Neural cell (in vitro differentiated cells): Measurements from ENCODE around the gene ETV3L. TPM values are rescaled to one million over a fixed set of nuclear protein-coding genes. Genes with fewer than 3 reads are reported as not detected.

ENCODE experiments used
- H2AFZ ChIP-seq: fragments of 200-600, 300-800 bp; sonication (generic), shearing (Covaris generic); 2 replicates; pipeline ENCODE4 v1.6.0; 2014; ENCODE audit warnings: low read depth, mild to moderate bottlenecking, antibody characterized with exemption, low read length, moderate library complexity
- H3F3A ChIP-seq: fragments of 200-600 bp; shearing (Covaris generic); 2 replicates; pipeline ENCODE4 v1.6.1; 2016; ENCODE audit warnings: mild to moderate bottlenecking, moderate library complexity, mixed read lengths, antibody characterized with exemption, low read length; ENCODE audit not compliant: insufficient read depth, poor library complexity, severe bottlenecking
- H3K27ac ChIP-seq: fragments of 200-600, 300-800 bp; sonication (generic), shearing (Covaris generic); 2 replicates; pipeline ENCODE4 v1.5.1; 2014; ENCODE audit warnings: mild to moderate bottlenecking, low read length, moderate library complexity
- H3K27me3 ChIP-seq: fragments of 300-800, 200-600 bp; sonication (generic), shearing (Covaris generic); 2 replicates; pipeline ENCODE4 v1.6.0; 2014; ENCODE audit warnings: mild to moderate bottlenecking, low read depth, low read length, moderate library complexity; ENCODE audit not compliant: insufficient read depth
- H3K36me3 ChIP-seq: fragments of 300-800, 200-600 bp; sonication (generic), shearing (Covaris generic); 2 replicates; pipeline ENCODE4 v1.5.1; 2014; ENCODE audit warnings: mild to moderate bottlenecking, antibody characterized with exemption, low read length, moderate library complexity; ENCODE audit not compliant: insufficient read depth
- H3K4me2 ChIP-seq: fragments of 300-800, 200-600 bp; sonication (generic), shearing (Covaris generic); 2 replicates; pipeline ENCODE4 v1.6.0; 2014; ENCODE audit warnings: mild to moderate bottlenecking, low read length
- H3K4me3 ChIP-seq: fragments of 300-800, 200-600 bp; sonication (generic), shearing (Covaris generic); 2 replicates; pipeline ENCODE4 v1.5.1; 2014; ENCODE audit warnings: mild to moderate bottlenecking, low read length, moderate library complexity
- H3K79me2 ChIP-seq: fragments of 200-600 bp; shearing (Covaris generic); replicated peaks from 2 replicates; pipeline ENCODE4 v1.6.0; 2014; ENCODE audit warnings: mild to moderate bottlenecking, low read length, moderate library complexity; ENCODE audit not compliant: insufficient read depth
- H3K9ac ChIP-seq: fragments of 300-800, 200-600 bp; sonication (generic), shearing (Covaris generic); 2 replicates; pipeline ENCODE4 v1.6.1; 2016; ENCODE audit warnings: mild to moderate bottlenecking, low read length, mixed read lengths
- H3K9me2 ChIP-seq: fragments of 200-600 bp; shearing (Covaris generic); 2 replicates; pipeline ENCODE4 v1.6.1; 2016; ENCODE audit warnings: mild to moderate bottlenecking, low read length, mixed read lengths; ENCODE audit not compliant: insufficient read depth
- H3K9me3 ChIP-seq: fragments of 200-600, 300-800 bp; sonication (generic), shearing (Covaris generic); 2 replicates; pipeline ENCODE4 v1.6.1; 2016; ENCODE audit warnings: mild to moderate bottlenecking, mixed run types, low read length, moderate library complexity, mixed read lengths
- H4K20me1 ChIP-seq: fragments of 200-600 bp; shearing (Covaris generic); 2 replicates; pipeline ENCODE4 v1.6.1; 2016; ENCODE audit warnings: mild to moderate bottlenecking, mixed run types; ENCODE audit not compliant: insufficient read depth
- CTCF ChIP-seq: fragments of 450-650 bp; IDR thresholded peaks from 2 replicates; pipeline ENCODE4 v1.5.1; 2014; ENCODE audit warnings: antibody characterized with exemption, mild to moderate bottlenecking, moderate library complexity; ENCODE audit not compliant: poor library complexity, severe bottlenecking
- EP300 ChIP-seq: fragments of 450-650 bp; conservative IDR thresholded peaks from 2 replicates; pipeline ENCODE4 v1.6.1; 2014; ENCODE audit warnings: antibody characterized with exemption, mild to moderate bottlenecking, moderate library complexity; ENCODE audit not compliant: poor library complexity, severe bottlenecking
- EZH2 ChIP-seq: fragments of 200-600, 300-800 bp; shearing (Covaris generic), sonication (generic); IDR thresholded peaks from 2 replicates; pipeline ENCODE4 v1.6.1; 2014; ENCODE audit warnings: antibody characterized with exemption, low read length, borderline replicate concordance, mild to moderate bottlenecking; ENCODE audit not compliant: insufficient read depth, poor library complexity, severe bottlenecking
- MXI1 ChIP-seq: fragments of 450-650 bp; conservative IDR thresholded peaks from 2 replicates; pipeline ENCODE4 v1.6.1; 2014; ENCODE audit warnings: antibody characterized with exemption, mild to moderate bottlenecking; ENCODE audit not compliant: poor library complexity, severe bottlenecking
- POLR2AphosphoS5 ChIP-seq: IDR thresholded peaks from 2 replicates; pipeline ENCODE4 v1.6.1; 2012
- RAD21 ChIP-seq: fragments of 450-650 bp; conservative IDR thresholded peaks from 2 replicates; pipeline ENCODE4 v1.6.1; 2014; ENCODE audit warnings: antibody characterized with exemption, mild to moderate bottlenecking, moderate library complexity
- REST ChIP-seq: IDR thresholded peaks from 2 replicates; pipeline ENCODE4 v1.6.1; 2012; ENCODE audit warnings: borderline replicate concordance
- SMC3 ChIP-seq: fragments of 450-650 bp; conservative IDR thresholded peaks from 2 replicates; pipeline ENCODE4 v1.6.1; 2014; ENCODE audit warnings: antibody characterized with exemption, mild to moderate bottlenecking, moderate library complexity; ENCODE audit not compliant: poor library complexity
- TAF1 ChIP-seq: IDR thresholded peaks from 2 replicates; pipeline ENCODE4 v1.6.1; 2012; ENCODE audit warnings: low read depth
- polyA plus RNA-seq: library from polyadenylated mRNA; depleted of rRNA; stranded (reverse); fragments of >200 nt; gene quantifications from 2 replicates; pipeline ENCODE4 v1.2.3, GENCODE V29; 2014

Gene ETV3L
- polyA plus RNA-seq, 1 donor from 2014 or later, result not detected

DNA sequence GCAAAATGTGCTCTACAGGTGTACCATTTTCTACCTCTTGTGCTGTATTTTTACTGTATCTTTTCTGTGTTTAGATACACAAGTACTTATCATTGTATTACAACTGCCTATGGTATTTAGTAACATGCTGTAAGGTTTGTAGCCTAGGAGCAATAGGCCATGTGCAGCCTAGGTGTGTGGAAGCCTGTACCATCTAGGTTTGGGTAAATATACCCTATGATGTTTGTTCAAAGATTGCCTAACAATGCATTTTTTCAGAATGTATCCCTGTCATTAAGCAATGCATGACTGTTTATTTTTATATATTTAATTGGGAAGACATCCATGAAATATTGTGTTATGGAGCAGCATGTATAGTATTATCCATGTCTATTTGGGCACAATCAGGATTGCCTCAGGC lies 11.0 kb downstream of the ETV3L start:
- Histone ChIP-seq H3K9ac (no peak overlapping the region), H3K4me3 (no peak overlapping the region), H3K79me2 (no peaks in the 10 kb centered on the region), H4K20me1 (no peaks in the 10 kb centered on the region), H3F3A (no peaks in the 10 kb centered on the region), H3K9me2 (no peaks in the 10 kb centered on the region), H2AFZ (no peak overlapping the region), H3K9me3 (no peaks in the 10 kb centered on the region), H3K27me3 (no peaks in the 10 kb centered on the region), H3K4me2 (no peak overlapping the region), H3K36me3 (no peaks in the 10 kb centered on the region), H3K27ac (no peak overlapping the region)
- TF ChIP-seq SMC3, result no peak
- no peak for TF ChIP-seq EP300
- TF ChIP-seq POLR2AphosphoS5, result no peak
- no peak for TF ChIP-seq CTCF
- TF ChIP-seq REST, result no peak
- no peak for TF ChIP-seq MXI1
- no peak for TF ChIP-seq RAD21
- TF ChIP-seq TAF1, result no peak
- TF ChIP-seq EZH2, result no peak

- Histone ChIP-seq H2AFZ (no peak overlapping the region), H3K4me2 (no peak overlapping the region), H4K20me1 (no peaks in the 10 kb centered on the region), H3K9me3 (no peaks in the 10 kb centered on the region), H3K27me3 (no peaks in the 10 kb centered on the region), H3K9ac (no peak overlapping the region), H3K27ac (no peak overlapping the region), H3K4me3 (no peak overlapping the region), H3K79me2 (no peaks in the 10 kb centered on the region), H3K9me2 (no peaks in the 10 kb centered on the region), H3F3A (no peaks in the 10 kb centered on the region), H3K36me3 (no peaks in the 10 kb centered on the region)
- TF ChIP-seq RAD21 (no peak), POLR2AphosphoS5 (no peak), TAF1 (no peak), EZH2 (no peak), SMC3 (no peak), MXI1 (no peak), REST (no peak), EP300 (no peak), CTCF (no peak)
Measured at GRCh38 chr1:157087030-157087429, 12.6 kb downstream of the ETV3L start.
